B cell (primary cell): ENCODE data around the gene TRIM28. TPM values are rescaled to one million over a fixed set of nuclear protein-coding genes. Genes with fewer than 3 reads are reported as not detected.

Source experiments
- ATAC-seq: fragments of 200-7000 bp; cut with Tn5 transposase; one replicate; pipeline ENCODE4 v1.10.0; 2021; ENCODE audit warnings: low read depth, mild to moderate bottlenecking, moderate number of reproducible peaks, moderate library complexity
- CTCF ChIA-PET: fragments of 350-600 bp; sonication (Branson Sonifier 250); formaldehyde crosslinking; loops from one replicate; lab custom pipeline; 2021; ENCODE audit warnings: antibody characterized with exemption, inconsistent platforms; lab: Charles Lee
- POLR2A ChIA-PET: fragments of 350-600 bp; sonication (Branson Sonifier 250); formaldehyde crosslinking; loops from one replicate; lab custom pipeline; 2021; ENCODE audit warnings: antibody characterized with exemption; lab: Charles Lee
- DNase-seq: peaks from one replicate; pipeline ENCODE4 v3.0.0; 2013
- H2AFZ ChIP-seq: 2 replicates; pipeline ENCODE4 v1.6.1; 2012; ENCODE audit warnings: mild to moderate bottlenecking, low read depth, low read length; ENCODE audit not compliant: insufficient read depth, poor library complexity, severe bottlenecking
- H3K27ac ChIP-seq, 2 donors: 1 replicate in 1 of 2; 2 replicates in 1 of 2; pipeline ENCODE4 v1.5.1; 2012 to 2013; ENCODE audit warnings: low read length in 2 of 2, mild to moderate bottlenecking in 2 of 2, moderate library complexity in 1 of 2
- H3K27me3 ChIP-seq, 4 experiments: fragments of 200-600 bp in 1 of 4; sonication (generic) in 1 of 4; replicated peaks in 1 of 4; 1 replicate in 2 of 4; 2 replicates in 2 of 4; pipeline versions ENCODE4 v1.6.1 to v1.7.0; 2013 to 2016; ENCODE audit warnings: low read length in 3 of 4, mild to moderate bottlenecking in 2 of 4, mixed read lengths in 1 of 4, moderate library complexity in 1 of 4; ENCODE audit not compliant: insufficient read depth in 4 of 4, control insufficient read depth in 3 of 4; ENCODE audit errors: control extremely low read depth in 1 of 4
- H3K36me3 ChIP-seq, 2 experiments: replicated peaks in 1 of 2; 1 replicate in 1 of 2; 2 replicates in 1 of 2; pipeline versions ENCODE4 v1.6.1 to v1.7.1; 2013; ENCODE audit warnings: low read length in 1 of 2; ENCODE audit not compliant: insufficient read depth in 2 of 2, control insufficient read depth in 1 of 2; ENCODE audit errors: control extremely low read depth in 1 of 2, extremely low read depth in 1 of 2
- H3K4me1 ChIP-seq, 2 donors: fragments of 200-600 bp in 1 of 2; sonication (generic) in 1 of 2; 1 replicate in 1 of 2; 2 replicates in 1 of 2; pipeline versions ENCODE4 v1.5.1 to v1.6.1; 2013 to 2017; ENCODE audit warnings: low read length in 2 of 2; ENCODE audit not compliant: control insufficient read depth in 2 of 2, insufficient read depth in 2 of 2
- H3K4me2 ChIP-seq: replicated peaks from 2 replicates; pipeline ENCODE3; 2012; ENCODE audit warnings: mild to moderate bottlenecking, low read depth, low read length; ENCODE audit not compliant: poor library complexity, severe bottlenecking
- H3K4me3 ChIP-seq, 5 experiments: fragments of 200-600 bp in 1 of 5; sonication (generic) in 1 of 5; 1 replicate in 3 of 5; 2 replicates in 2 of 5; pipeline versions ENCODE4 v1.5.1 to v1.7.0; 2011 to 2016; ENCODE audit warnings: low read length in 4 of 5, mild to moderate bottlenecking in 4 of 5, low read depth in 2 of 5, control low read depth in 1 of 5, moderate library complexity in 1 of 5; ENCODE audit not compliant: insufficient read depth in 1 of 5; ENCODE audit errors: control extremely low read depth in 1 of 5, extremely low read depth in 1 of 5
- H3K79me2 ChIP-seq: fragments of 200-600 bp; sonication (generic); one replicate; pipeline ENCODE4 v1.6.0; 2016; ENCODE audit warnings: low read length; ENCODE audit not compliant: control insufficient read depth, insufficient read depth
- H3K9ac ChIP-seq: fragments of 200-600 bp; sonication (generic); 2 replicates; pipeline ENCODE4 v1.6.1; 2017; ENCODE audit warnings: mild to moderate bottlenecking, low read length, moderate library complexity
- H3K9me3 ChIP-seq, 3 donors: one replicate each; pipeline versions ENCODE4 v1.6.1 to v1.7.1; 2013; ENCODE audit warnings: low read length in 2 of 3; ENCODE audit not compliant: control insufficient read depth in 2 of 3, insufficient read depth in 1 of 3; ENCODE audit errors: control extremely low read depth in 1 of 3
- H4K20me1 ChIP-seq: 2 replicates; pipeline ENCODE4 v1.6.0; 2012; ENCODE audit warnings: mild to moderate bottlenecking, low read length; ENCODE audit not compliant: insufficient read depth, control insufficient read depth, poor library complexity, severe bottlenecking
- H3K27ac Mint-ChIP-seq: one replicate; pipeline ENCODE4 v1.8.0; 2021; ENCODE audit warnings: mixed read lengths
- H3K27me3 Mint-ChIP-seq: one replicate; pipeline ENCODE4 v1.8.0; 2021; ENCODE audit warnings: mixed read lengths
- H3K4me1 Mint-ChIP-seq: one replicate; pipeline ENCODE4 v1.8.0; 2021; ENCODE audit warnings: mixed read lengths
- H3K4me3 Mint-ChIP-seq: one replicate; pipeline ENCODE4 v1.8.0; 2021; ENCODE audit warnings: mixed read lengths
- H3K9me3 Mint-ChIP-seq: one replicate; pipeline ENCODE4 v1.8.0; 2022; ENCODE audit warnings: mixed read lengths; ENCODE audit not compliant: insufficient read depth
- EZH2 ChIP-seq: IDR thresholded peaks from 2 replicates; pipeline ENCODE4 v1.6.1; 2012; ENCODE audit warnings: borderline replicate concordance, low read depth, mild to moderate bottlenecking, moderate library complexity, low read length; ENCODE audit not compliant: insufficient read depth, poor library complexity, severe bottlenecking
- WGBS: methylation state at CpG from one replicate; pipeline ENCODE4 v1.1.5; 2013; ENCODE audit warnings: missing lambda C conversion rate; ENCODE audit not compliant: insufficient coverage; 5-methylcytosine and 5-hydroxymethylcytosine counted together
- intact Hi-C: fragments of 100-400 bp; cut with micrococcal nuclease; formaldehyde crosslinking; loops from one replicate; pipeline ENCODE4 v1.10.0; 2022
- polyA plus RNA-seq: library from polyadenylated mRNA; depleted of rRNA; stranded (reverse); fragments of >200 nt; gene quantifications from 2 replicates; pipeline ENCODE4 v1.2.3, GENCODE V29; 2012
- total RNA-seq, 2 donors: library from RNA; stranded (reverse); fragments of 120-200 nt in 1 of 2; gene quantifications; 1 replicate in 1 of 2; 2 replicates in 1 of 2; pipeline versions ENCODE4 v1.2.3 to v1.2.4, GENCODE V29; 2013 to 2022
- TF ChIP-seq, protein P1 (sequence below): fragments of 200-600 bp; IDR thresholded peaks from one replicate; pipeline ENCODE4 v1.8.0; 2022; ENCODE audit warnings: antibody characterized with exemption, mild to moderate bottlenecking

TRIM28 gene
- total and polyA plus RNA-seq, 2 donors (not counting 1 experiment from before 2014, with no cell fraction given) = 370 to 569 TPM

DNA sequence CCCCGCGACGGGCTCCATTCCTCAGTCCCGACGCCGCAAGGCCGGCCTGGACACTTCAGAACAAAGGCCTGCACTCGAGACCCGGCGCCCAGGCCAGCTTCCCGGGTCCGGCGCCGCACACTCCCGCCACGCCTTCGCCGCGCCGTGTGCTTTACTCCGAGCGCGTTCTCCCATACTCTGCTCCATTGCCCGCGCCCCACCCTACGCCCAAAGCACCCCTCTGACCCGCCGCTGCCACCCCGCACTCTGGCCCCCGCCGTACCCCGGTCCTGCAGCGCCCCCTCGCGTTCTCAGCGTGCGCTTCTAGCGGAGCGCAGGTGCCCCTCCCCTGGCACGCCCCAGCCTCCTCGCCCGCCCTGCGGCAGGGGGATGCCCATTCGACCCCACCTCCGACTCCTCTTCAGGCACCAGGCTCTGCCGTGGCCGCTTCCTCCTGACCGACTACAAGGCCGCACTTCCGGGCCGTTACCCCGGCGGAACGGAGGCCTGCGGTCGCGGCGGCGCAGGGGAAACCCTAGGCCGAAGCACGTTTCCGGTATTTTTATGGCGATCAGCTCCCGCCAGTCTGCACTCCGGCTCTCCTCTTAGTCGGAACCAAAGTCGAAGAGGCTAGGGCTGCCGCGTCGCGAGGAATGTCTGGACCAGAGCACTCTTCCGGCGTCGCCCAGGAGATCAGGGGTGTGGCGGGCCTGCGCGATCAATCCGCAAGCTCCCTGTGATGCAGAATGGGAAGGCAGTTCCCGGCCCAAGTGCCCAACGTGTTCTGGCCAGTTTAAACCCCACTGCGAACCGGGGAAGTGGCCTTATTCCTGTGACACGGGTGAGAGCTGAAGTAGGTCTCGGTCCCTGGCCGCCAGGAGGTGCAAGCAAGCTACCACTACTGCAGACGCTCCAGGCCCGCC lies 24.3 kb upstream of the TRIM28 start, which contains the start of gene ZBTB45:
ZBTB45 (minus strand) TSS at position 456 of the 902 bp plus-strand sequence. CDS start 2,137 bp downstream, outside the sequence.
- Histone ChIP-seq H3K4me3 (peak within 1 kb of the TSS; percentile 64 to 78 (median 71)), H3K79me2 (peaks cover 43% of the 10 kb centered on the region), H3K4me2 (peak within 1 kb of the TSS; percentile 93), H3K36me3 (peaks cover 0 to 12% of the 10 kb centered on the region in 2 experiments), H3K9me3 (no peaks in the 10 kb centered on the region), H3K27ac (peak within 1 kb of the TSS; percentile 76 to 96), H3K27me3 (no peaks in the 10 kb centered on the region), H3K9ac (peak within 1 kb of the TSS; percentile 81), H2AFZ (peak within 1 kb of the TSS; percentile 79), H3K4me1 (peaks cover 18 to 28% of the 10 kb centered on the region in 2 donors), H4K20me1 (peaks cover 41% of the 10 kb centered on the region)
- ATAC-seq (peak; percentile 84), DNase-seq (peak; percentile 96)
- TF ChIP-seq, protein P1, sequence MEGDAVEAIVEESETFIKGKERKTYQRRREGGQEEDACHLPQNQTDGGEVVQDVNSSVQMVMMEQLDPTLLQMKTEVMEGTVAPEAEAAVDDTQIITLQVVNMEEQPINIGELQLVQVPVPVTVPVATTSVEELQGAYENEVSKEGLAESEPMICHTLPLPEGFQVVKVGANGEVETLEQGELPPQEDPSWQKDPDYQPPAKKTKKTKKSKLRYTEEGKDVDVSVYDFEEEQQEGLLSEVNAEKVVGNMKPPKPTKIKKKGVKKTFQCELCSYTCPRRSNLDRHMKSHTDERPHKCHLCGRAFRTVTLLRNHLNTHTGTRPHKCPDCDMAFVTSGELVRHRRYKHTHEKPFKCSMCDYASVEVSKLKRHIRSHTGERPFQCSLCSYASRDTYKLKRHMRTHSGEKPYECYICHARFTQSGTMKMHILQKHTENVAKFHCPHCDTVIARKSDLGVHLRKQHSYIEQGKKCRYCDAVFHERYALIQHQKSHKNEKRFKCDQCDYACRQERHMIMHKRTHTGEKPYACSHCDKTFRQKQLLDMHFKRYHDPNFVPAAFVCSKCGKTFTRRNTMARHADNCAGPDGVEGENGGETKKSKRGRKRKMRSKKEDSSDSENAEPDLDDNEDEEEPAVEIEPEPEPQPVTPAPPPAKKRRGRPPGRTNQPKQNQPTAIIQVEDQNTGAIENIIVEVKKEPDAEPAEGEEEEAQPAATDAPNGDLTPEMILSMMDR = peak; percentile 72
- TF ChIP-seq EZH2 = no peak
- H3K9me3 Mint-ChIP-seq = no peaks in the 10 kb centered on the region
- ChIA-PET CTCF (interaction anchor here (0.6 to 4.9 kb wide), 31 partner anchors 9 to 792 kb away, joined by 3 to 72 read pairs (median 4); partner anchors contain the start of genes CHMP2A, MZF1, TRIM28 and ZNF497), POLR2A (interaction anchor here (0.6 to 3.3 kb wide), 22 partner anchors 20 to 530 kb away, joined by 3 to 30 read pairs (median 5); partner anchors contain the start of genes CHMP2A, MZF1, TRIM28 and UBE2M)
- peaks cover 42% of the 10 kb centered on the region for H3K4me1 Mint-ChIP-seq
- under 1% methylated on average over 87 of the region's 87 CpGs for WGBS
- H3K27me3 Mint-ChIP-seq = no peaks in the 10 kb centered on the region
- peak within 1 kb of the TSS; percentile 99 for H3K27ac Mint-ChIP-seq
- H3K4me3 Mint-ChIP-seq = peak within 1 kb of the TSS; percentile 98
- intact Hi-C loops = loop anchor here (1.0 to 2.0 kb wide), 7 partner anchors 20 to 192 kb away; partner anchors contain the start of genes CHMP2A, TRIM28, ZNF132 and ZNF837
